NCI-H446 (cell line): ENCODE data around the gene XPOT.
A peak's percentile ranks its signal among the peaks of the same experiment; 100 is the strongest.

Experiments used
- DNase-seq, 2 experiments: peaks; one replicate each; lab custom pipeline; 2025; lab: John Stamatoyannopoulos, UW

Gene XPOT

GRCh38 chr12:64418209-64418608 is 14.0 kb downstream of the XPOT start:
- no peak for DNase-seq

GRCh38 chr12:64419696-64420095 is 15.5 kb downstream of the XPOT start:
- DNase-seq = no peak

- DNase-seq = no peak
These were observed 23.8 kb downstream of the XPOT start for GRCh38 chr12:64427988-64428387.

DNA sequence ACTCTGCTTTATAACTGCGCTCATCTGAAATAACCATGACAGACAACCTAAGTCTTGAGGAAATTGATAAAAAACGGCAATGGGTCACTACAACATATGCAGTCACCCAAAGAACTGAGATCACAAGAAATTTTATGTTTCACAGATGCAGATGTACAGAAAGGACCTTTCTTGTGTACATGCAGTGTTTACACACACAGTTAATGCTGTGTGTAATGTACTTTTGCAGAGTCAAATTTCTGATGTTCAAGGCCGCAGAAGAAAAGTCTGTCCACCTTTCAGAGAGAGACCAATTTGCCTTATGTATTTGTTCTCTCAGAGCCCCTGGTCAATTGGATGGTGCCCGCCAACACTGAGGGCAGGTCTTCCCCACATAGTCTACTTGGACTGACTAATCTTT is 24.8 kb downstream of the XPOT start:
- DNase-seq = no peak

DNA sequence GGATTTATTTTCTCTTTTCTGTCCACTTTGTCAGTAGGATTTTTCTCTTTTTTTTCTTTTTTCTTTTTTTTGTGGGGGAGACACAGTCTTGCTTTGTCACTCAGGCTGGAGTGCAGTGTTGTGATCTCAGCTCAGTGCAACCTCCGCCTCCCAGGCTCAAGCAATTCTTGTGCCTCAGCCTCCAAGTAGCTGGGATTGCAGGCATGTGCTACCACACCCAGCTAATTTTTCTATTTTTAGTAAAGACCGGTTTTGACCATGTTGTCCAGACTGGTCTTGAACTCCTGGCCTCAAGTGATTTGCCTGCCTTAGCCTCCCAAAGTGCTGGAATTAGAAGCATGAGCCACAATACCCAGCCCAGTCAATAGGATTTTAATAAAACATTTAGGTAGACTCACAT is 26.7 kb downstream of the XPOT start:
- DNase-seq = no peak

DNA sequence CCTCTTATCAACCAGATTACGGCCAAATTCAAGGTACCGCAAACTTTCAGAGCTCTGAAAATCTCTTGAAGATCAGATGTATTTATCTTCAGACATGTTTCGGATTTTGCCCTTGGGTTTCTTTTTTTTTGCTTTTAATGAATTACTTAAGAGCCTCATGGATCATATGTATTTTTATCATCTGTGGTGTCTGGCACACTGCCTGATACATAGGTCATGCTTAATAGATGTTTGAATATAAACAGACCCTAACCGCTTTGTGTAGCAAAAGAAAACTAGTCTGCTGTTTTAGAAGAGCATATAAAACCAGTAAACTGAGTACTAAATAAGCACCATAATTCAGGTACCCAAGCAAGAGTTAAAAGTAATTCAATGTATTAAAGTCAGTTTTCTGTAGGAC is 27.6 kb downstream of the XPOT start:
- DNase-seq = no peak

- no peak for DNase-seq
These were observed 29.7 kb downstream of the XPOT start for GRCh38 chr12:64433915-64434314.

DNA sequence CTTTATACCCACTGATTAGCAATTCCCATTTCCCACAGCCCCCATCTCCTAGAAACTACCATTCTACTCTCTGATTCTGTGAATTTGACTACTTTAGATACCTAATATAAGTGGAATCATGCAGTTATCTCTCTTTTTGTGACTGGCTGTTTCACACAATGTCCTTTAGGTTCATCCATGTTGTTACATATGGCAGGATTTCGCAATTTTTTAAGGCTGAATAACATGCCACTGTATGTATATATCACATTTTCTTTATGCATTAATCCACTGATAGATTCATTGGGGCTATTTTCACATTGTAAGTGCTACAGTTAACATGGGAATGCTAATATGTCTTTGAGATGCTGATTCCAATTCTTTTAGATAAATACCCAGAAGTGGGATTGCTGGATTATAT is 35.9 kb downstream of the XPOT start:
- no peak for DNase-seq

- no peak for DNase-seq
These were observed 41.3 kb downstream of the XPOT start for GRCh38 chr12:64445490-64445889.

DNA sequence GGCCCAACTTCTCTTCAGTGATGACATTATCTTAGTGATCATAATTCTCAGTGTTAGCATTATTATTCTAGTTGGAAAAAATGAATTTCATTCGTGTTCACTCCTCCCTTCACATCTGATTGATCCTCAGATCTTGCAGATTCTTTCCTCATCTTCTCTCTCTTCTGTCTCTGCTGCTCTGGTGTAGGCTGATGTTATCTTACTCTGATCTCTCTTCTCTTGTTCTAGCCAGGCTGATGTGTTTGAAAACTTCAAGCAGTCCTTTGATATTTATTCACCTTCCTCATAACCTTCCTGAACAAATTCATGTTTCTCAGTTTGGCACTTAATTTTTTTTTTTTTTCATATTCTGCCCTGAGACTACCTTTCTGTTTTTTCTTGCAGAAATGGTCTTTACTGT is 42.1 kb downstream of the XPOT start:
- DNase-seq = no peak

DNA sequence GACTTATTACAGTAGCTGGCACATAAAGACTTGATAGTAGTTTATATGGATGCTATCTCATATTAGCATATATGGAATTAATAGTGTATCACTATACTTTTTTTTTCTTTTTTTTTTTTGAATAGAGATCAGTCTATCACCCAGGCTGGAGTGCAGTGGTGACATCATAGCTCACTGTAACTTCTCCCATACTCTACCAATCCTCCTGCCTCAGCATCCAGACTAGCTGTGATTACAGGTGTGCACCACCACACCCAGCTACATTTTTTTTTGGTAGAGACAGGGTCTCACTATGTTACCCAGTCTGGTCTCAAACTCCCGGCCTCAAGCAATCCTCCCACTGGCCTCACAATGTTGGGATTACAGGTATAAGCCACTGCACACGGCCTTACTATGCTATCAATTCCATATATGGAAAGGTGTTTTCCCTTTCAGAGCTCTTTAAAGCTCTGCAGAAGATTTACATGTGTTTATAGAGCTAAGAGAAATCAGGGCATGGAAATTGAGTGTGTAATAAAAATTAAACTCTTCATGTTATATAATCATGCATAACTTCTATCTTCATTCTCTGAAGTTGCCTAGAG is 46.0 kb downstream of the XPOT start:
- DNase-seq = no peak

- DNase-seq = peak in 1 of 2 experiments; percentile 11
These were observed 46.7 kb downstream of the XPOT start for GRCh38 chr12:64450711-64451486.

- DNase-seq = peak; percentile 40 to 88
These were observed 47.7 kb downstream of the XPOT start, which contains the start of gene TBK1 for GRCh38 chr12:64451687-64452558. TBK1 (plus strand) TSS chr12:64452120; CDS start chr12:64455871, 3,751 bp downstream.

GRCh38 chr12:64452559-64453329 is 48.6 kb downstream of the XPOT start:
- no peak for DNase-seq

DNA sequence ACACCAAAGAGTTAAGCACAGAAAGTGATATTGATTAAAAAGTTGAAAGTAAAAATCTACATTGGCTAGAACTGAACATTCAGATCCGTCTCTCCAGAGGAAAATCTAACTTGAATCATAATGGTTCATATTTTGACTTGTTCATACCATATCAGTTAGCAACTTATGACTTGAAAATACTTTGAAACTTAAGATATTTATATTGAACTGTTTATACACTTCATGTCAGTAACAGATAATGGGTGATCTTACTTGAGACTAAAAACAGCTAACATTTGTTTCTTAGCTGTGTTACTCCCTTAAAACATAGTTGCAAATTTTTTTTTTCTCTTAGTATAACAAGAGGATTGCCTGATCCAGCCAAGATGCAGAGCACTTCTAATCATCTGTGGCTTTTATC is 51.3 kb downstream of the XPOT start:
- DNase-seq = no peak

DNA sequence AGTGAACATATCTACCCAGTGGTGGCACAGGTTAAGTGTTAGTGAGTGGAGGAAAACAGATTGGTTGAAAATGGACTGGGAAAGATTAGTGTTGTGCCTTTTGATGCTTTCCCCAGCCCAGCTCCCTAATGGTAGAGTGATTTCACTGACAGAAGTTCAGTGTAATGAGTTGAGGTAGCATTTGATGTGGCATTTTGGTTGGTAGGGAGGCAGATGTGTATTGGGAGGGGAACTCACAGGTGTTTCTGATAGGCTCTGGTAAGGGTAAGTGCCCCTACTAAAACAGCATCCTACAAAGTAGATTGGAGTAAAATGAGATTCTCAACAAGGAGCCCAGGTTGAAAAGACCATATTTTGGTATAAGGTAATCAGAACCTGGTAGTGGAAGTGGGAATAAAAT is 51.9 kb downstream of the XPOT start:
- DNase-seq = no peak

DNA sequence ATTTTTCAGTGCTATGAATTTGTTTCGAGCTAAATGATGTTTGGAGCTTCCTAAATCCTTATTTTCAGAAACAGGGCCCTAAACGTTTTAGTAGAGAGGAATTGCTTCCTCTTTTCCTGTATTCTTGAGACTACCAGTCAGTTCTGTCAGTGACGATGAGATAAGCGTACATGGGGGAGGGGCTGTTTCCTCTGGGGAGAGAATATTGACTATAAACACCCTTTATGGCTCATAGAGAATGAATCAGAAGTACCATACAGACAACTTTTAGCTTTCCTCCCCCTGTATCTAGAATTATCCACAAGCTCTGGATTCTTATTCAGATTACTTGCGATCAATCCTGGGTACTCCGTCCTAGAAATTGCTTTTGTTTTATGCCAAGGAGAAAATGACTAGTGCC is 52.8 kb downstream of the XPOT start:
- no peak for DNase-seq

DNA sequence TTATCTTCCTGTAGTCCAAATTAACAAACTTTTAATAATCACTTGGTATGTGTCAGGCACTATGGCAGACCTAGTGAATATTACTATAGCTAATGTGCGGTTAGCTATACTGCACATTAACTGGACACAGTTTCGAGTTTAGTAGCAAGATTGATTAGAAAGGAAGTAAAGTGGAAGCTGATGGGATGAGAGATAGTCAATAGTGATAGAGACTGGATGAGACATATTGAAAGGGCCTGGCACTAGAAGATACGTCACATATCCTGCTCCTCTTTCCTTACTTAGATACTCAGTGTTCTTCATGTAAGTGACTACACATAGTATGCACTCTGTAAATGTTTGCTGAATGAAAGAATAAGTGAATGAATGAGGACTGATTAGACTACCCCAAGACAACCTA is 53.3 kb downstream of the XPOT start:
- DNase-seq = no peak

- no peak for DNase-seq
These were observed 53.7 kb downstream of the XPOT start for GRCh38 chr12:64457923-64458322.

DNA sequence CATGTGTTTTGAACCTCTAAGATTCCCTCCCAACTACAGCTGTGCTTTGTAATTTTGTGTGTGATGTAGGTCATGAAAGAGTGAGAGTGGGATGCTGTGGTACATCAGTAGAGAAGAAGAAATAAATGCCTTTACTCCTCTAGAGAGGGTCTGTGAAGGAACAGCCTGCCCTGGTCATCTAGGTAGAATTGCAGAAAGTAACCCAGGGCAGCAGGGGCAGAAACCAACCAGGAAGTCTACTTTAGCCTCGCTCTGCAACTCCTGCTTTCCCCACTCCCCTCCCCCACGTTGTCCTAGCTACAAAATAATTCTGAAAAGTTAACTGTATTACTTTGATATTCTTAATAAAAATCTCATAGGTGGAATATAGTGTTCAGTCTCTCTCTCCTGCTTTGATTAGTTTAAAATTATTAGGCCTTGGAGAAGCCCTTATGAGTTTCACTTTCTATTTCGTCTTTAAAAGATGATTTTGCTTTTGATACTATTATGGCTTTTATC is 55.3 kb downstream of the XPOT start:
- DNase-seq = no peak

GRCh38 chr12:64461634-64462414 is 57.6 kb downstream of the XPOT start:
- DNase-seq = no peak
